H1 (cell line): ENCODE measurements around the gene LYPD4. TPM values are rescaled to one million over a fixed set of nuclear protein-coding genes. Genes with fewer than 3 reads are reported as not detected.

Experiments
- CTCF ChIA-PET: fragments of 300-600 bp; sonication (Branson Sonifier 250); formaldehyde crosslinking; loops from one replicate; lab custom pipeline; 2021; ENCODE audit not compliant: partially characterized antibody; lab: Charles Lee
- POLR2A ChIA-PET: fragments of 300-600 bp; sonication (Branson Sonifier 250); formaldehyde crosslinking; loops from one replicate; lab custom pipeline; 2021; ENCODE audit warnings: inconsistent platforms; ENCODE audit not compliant: partially characterized antibody; lab: Charles Lee
- DNase-seq, 2 experiments: peaks; one replicate each; pipeline versions ENCODE4 v3.0.0 to v3.0.0-alpha.2; 2010 to 2022; ENCODE audit warnings: low spot score in 2 of 2, low read depth in 1 of 2, mixed read lengths in 1 of 2
- FAIRE-seq: peaks from 2 replicates; lab custom pipeline; 2011; peaks lifted over from hg19 to GRCh38; lab: Jason Lieb, UNC
- H2AFZ ChIP-seq: 2 replicates; pipeline ENCODE4 v1.8.1; 2012; ENCODE audit warnings: low read length, inconsistent platforms
- H2AK5ac ChIP-seq: 2 replicates; pipeline ENCODE4 v1.6.1; 2013; ENCODE audit warnings: low read depth, low read length
- H2BK120ac ChIP-seq: replicated peaks from 2 replicates; pipeline ENCODE3; 2013; ENCODE audit warnings: low read depth, low read length, inconsistent platforms
- H2BK12ac ChIP-seq: 2 replicates; pipeline ENCODE4 v1.6.1; 2013; ENCODE audit warnings: low read depth, low read length
- H2BK15ac ChIP-seq: 2 replicates; pipeline ENCODE4 v1.6.1; 2013; ENCODE audit warnings: low read length
- H2BK20ac ChIP-seq: 2 replicates; pipeline ENCODE4 v1.6.1; 2013; ENCODE audit warnings: low read length
- H2BK5ac ChIP-seq: 2 replicates; pipeline ENCODE4 v1.6.1; 2013; ENCODE audit warnings: low read depth, low read length
- H3K14ac ChIP-seq: 2 replicates; pipeline ENCODE4 v1.6.1; 2013; ENCODE audit warnings: inconsistent platforms; ENCODE audit not compliant: insufficient read length
- H3K18ac ChIP-seq: 2 replicates; pipeline ENCODE4 v1.6.1; 2013; ENCODE audit warnings: low read length; ENCODE audit errors: extremely low read depth
- H3K23ac ChIP-seq: 2 replicates; pipeline ENCODE4 v1.6.1; 2013; ENCODE audit warnings: inconsistent platforms; ENCODE audit not compliant: insufficient read length
- H3K23me2 ChIP-seq: 2 replicates; pipeline ENCODE4 v1.6.1; 2013; ENCODE audit warnings: low read depth, low read length
- H3K27ac ChIP-seq: 2 replicates; pipeline ENCODE4 v1.6.1; 2011; ENCODE audit warnings: low read depth, low read length, inconsistent platforms
- H3K27me3 ChIP-seq, 4 experiments: replicated peaks in 1 of 4; 1 replicate in 1 of 4; 2 replicates in 3 of 4; pipeline versions ENCODE4 v1.6.1 to v1.8.1; 2011 to 2013; ENCODE audit warnings: low read length in 3 of 4, mild to moderate bottlenecking in 3 of 4, inconsistent platforms in 2 of 4, mixed read lengths in 2 of 4, moderate library complexity in 1 of 4; ENCODE audit not compliant: control insufficient read depth in 3 of 4, insufficient read depth in 3 of 4; ENCODE audit errors: extremely low read depth in 1 of 4
- H3K36me3 ChIP-seq, 4 experiments: 2 replicates each; pipeline versions ENCODE4 v1.6.1 to v1.8.1; 2011 to 2013; ENCODE audit warnings: mild to moderate bottlenecking in 4 of 4, low read length in 3 of 4, moderate library complexity in 2 of 4, control low read depth in 1 of 4, inconsistent platforms in 1 of 4; ENCODE audit not compliant: insufficient read depth in 4 of 4, control insufficient read depth in 2 of 4
- H3K4ac ChIP-seq: replicated peaks from 2 replicates; pipeline ENCODE3; 2013; ENCODE audit warnings: low read length, low read depth, mixed read lengths, inconsistent platforms; ENCODE audit not compliant: insufficient read length
- H3K4me1 ChIP-seq, 4 experiments: replicated peaks in 1 of 4; 1 replicate in 1 of 4; 2 replicates in 3 of 4; pipeline versions ENCODE4 v1.6.1 to v1.8.1; 2011 to 2013; ENCODE audit warnings: low read length in 3 of 4, inconsistent platforms in 2 of 4, mixed read lengths in 1 of 4; ENCODE audit not compliant: insufficient read depth in 4 of 4, control insufficient read depth in 3 of 4
- H3K4me2 ChIP-seq, 2 experiments: 2 replicates each; pipeline versions ENCODE4 v1.6.1 to v1.8.1; 2011 to 2013; ENCODE audit warnings: low read depth in 2 of 2, low read length in 2 of 2, control low read depth in 1 of 2, inconsistent platforms in 1 of 2, mild to moderate bottlenecking in 1 of 2; ENCODE audit not compliant: insufficient read depth in 1 of 2
- H3K4me3 ChIP-seq, 4 experiments: fragments of 200-600, 300-600 bp in 1 of 4; sonication (generic), shearing (Covaris generic), sonication (Bioruptor Twin) in 1 of 4; 2 replicates each; pipeline versions ENCODE4 v1.5.1 to v1.8.1; 2011 to 2016; ENCODE audit warnings: low read length in 4 of 4, low read depth in 3 of 4, control low read depth in 2 of 4, inconsistent platforms in 2 of 4, mild to moderate bottlenecking in 2 of 4, mixed read lengths in 1 of 4, moderate library complexity in 1 of 4; ENCODE audit not compliant: insufficient read depth in 2 of 4; ENCODE audit errors: extremely low read depth in 1 of 4
- H3K56ac ChIP-seq: replicated peaks from 2 replicates; pipeline ENCODE3; 2013; ENCODE audit warnings: low read depth, mild to moderate bottlenecking, mixed read lengths, low read length, inconsistent platforms; ENCODE audit not compliant: insufficient read length
- H3K79me1 ChIP-seq: 2 replicates; pipeline ENCODE4 v1.6.1; 2013; ENCODE audit warnings: low read depth, low read length, control low read depth
- H3K79me2 ChIP-seq, 2 experiments: 2 replicates each; pipeline versions ENCODE4 v1.6.1 to v1.8.1; 2012 to 2013; ENCODE audit warnings: low read length in 2 of 2, mild to moderate bottlenecking in 2 of 2, inconsistent platforms in 1 of 2; ENCODE audit not compliant: insufficient read depth in 2 of 2, control insufficient read depth in 1 of 2
- H3K9ac ChIP-seq, 4 experiments: replicated peaks in 1 of 4; 1 replicate in 1 of 4; 2 replicates in 3 of 4; pipeline versions ENCODE4 v1.6.1 to v1.8.1; 2011 to 2013; ENCODE audit warnings: low read depth in 3 of 4, low read length in 3 of 4, control low read depth in 2 of 4, mild to moderate bottlenecking in 2 of 4, moderate library complexity in 2 of 4, inconsistent platforms in 1 of 4; ENCODE audit errors: extremely low read depth in 1 of 4
- H3K9me3 ChIP-seq, 2 experiments: 2 replicates each; pipeline versions ENCODE4 v1.6.1 to v1.8.1; 2012 to 2013; ENCODE audit warnings: mild to moderate bottlenecking in 2 of 2, moderate library complexity in 2 of 2, control low read depth in 1 of 2, inconsistent platforms in 1 of 2, low read depth in 1 of 2, low read length in 1 of 2, mixed read lengths in 1 of 2; ENCODE audit not compliant: insufficient read depth in 2 of 2
- H4K20me1 ChIP-seq, 2 experiments: replicated peaks in 1 of 2; 2 replicates each; pipeline versions ENCODE3 to v1.8.1; 2011 to 2013; ENCODE audit warnings: inconsistent platforms in 2 of 2, low read length in 2 of 2, mild to moderate bottlenecking in 1 of 2; ENCODE audit not compliant: insufficient read depth in 2 of 2, control insufficient read depth in 1 of 2
- H4K5ac ChIP-seq: 2 replicates; pipeline ENCODE4 v1.6.1; 2013; ENCODE audit warnings: low read length, low read depth, mixed read lengths, inconsistent platforms; ENCODE audit not compliant: insufficient read length
- H4K8ac ChIP-seq: 2 replicates; pipeline ENCODE4 v1.8.0; 2013; ENCODE audit warnings: mild to moderate bottlenecking, moderate library complexity, low read length, inconsistent platforms; ENCODE audit not compliant: insufficient read depth; ENCODE audit errors: extremely low read depth
- H4K91ac ChIP-seq: replicated peaks from 2 replicates; pipeline ENCODE3; 2013; ENCODE audit warnings: low read length, mixed read lengths, inconsistent platforms; ENCODE audit not compliant: insufficient read length
- ATF2 ChIP-seq: IDR thresholded peaks from 2 replicates; pipeline ENCODE4 v1.6.1; 2012; ENCODE audit warnings: low read length, inconsistent platforms
- CEBPB ChIP-seq: IDR thresholded peaks from 2 replicates; pipeline ENCODE4 v1.6.1; 2012; ENCODE audit warnings: low read depth, low read length
- CTCF ChIP-seq, 3 experiments: IDR thresholded peaks; 1 replicate in 2 of 3; 2 replicates in 1 of 3; pipeline versions ENCODE4 v1.5.1 to v1.6.1; 2011; ENCODE audit warnings: low read length in 3 of 3, mild to moderate bottlenecking in 3 of 3, inconsistent platforms in 2 of 3, low read depth in 1 of 3, moderate library complexity in 1 of 3; ENCODE audit not compliant: insufficient read depth in 1 of 3; ENCODE audit errors: control extremely low read depth in 1 of 3
- JUN ChIP-seq: IDR thresholded peaks from 2 replicates; pipeline ENCODE4 v1.6.1; 2011; ENCODE audit warnings: low read depth, mild to moderate bottlenecking, improper control_type of control experiment, low read length
- POLR2AphosphoS5 ChIP-seq: IDR thresholded peaks from 2 replicates; pipeline ENCODE4 v1.6.1; 2011; ENCODE audit warnings: low read depth, low read length
- RBBP5 ChIP-seq: IDR thresholded peaks from 2 replicates; pipeline ENCODE4 v1.7.1; 2012; ENCODE audit warnings: low read depth, mild to moderate bottlenecking, inconsistent platforms, low read length, moderate library complexity, borderline replicate concordance
- RNF2 ChIP-seq: fragments of 200-900, 300-1000 bp; sonication (generic); IDR thresholded peaks from 2 replicates; pipeline ENCODE4 v1.7.1; 2016; ENCODE audit warnings: borderline replicate concordance, low read depth, mild to moderate bottlenecking, antibody characterized with exemption, low read length; ENCODE audit not compliant: poor library complexity, severe bottlenecking; ENCODE audit errors: missing control alignments
- SIX5 ChIP-seq: IDR thresholded peaks from 2 replicates; pipeline ENCODE4 v1.6.1; 2011; ENCODE audit warnings: mild to moderate bottlenecking, low read depth, low read length
- TAF7 ChIP-seq: optimal IDR thresholded peaks from 2 replicates; pipeline ENCODE3; 2011; ENCODE audit warnings: low read depth, mild to moderate bottlenecking, inconsistent platforms, low read length, moderate library complexity, borderline replicate concordance
- TBP ChIP-seq: IDR thresholded peaks from 2 replicates; pipeline ENCODE4 v1.6.1; 2011; ENCODE audit warnings: low read depth, low read length, improper control_type of control experiment
- WGBS, 2 experiments: shearing (Covaris generic) in 1 of 2; methylation state at CpG; one replicate each; pipeline versions ENCODE4 v1.1.6 to v1.1.7; 2013 to 2015; ENCODE audit warnings: low lambda C conversion rate in 2 of 2, mixed read lengths in 2 of 2, inconsistent platforms in 1 of 2, low coverage in 1 of 2, missing lambda C conversion rate in 1 of 2; ENCODE audit not compliant: insufficient replicate concordance in 2 of 2, insufficient coverage in 1 of 2, insufficient read length in 1 of 2; ENCODE audit errors: extremely low coverage in 1 of 2, missing lambda C conversion rate in 1 of 2; 5-methylcytosine and 5-hydroxymethylcytosine counted together
- polyA plus RNA-seq, 7 experiments: library from polyadenylated mRNA; depleted of rRNA in 3 of 7; stranded (reverse) in 5 of 7; unstranded in 2 of 7; fragments of >200 nt in 5 of 7; fragments of 200-250 nt in 2 of 7; gene quantifications; 1 replicate in 5 of 7; 2 replicates in 1 of 7; 4 replicates in 1 of 7; pipeline versions ENCODE4 v1.2.1 to v1.2.3, GENCODE V29; 2011 to 2013; ENCODE audit warnings: missing spikeins in 2 of 7, mixed read lengths in 2 of 7
- total RNA-seq: library from RNA; stranded (reverse); fragmentation: NEBNext Ultra II Directional; extraction: Animal tissue kit (Norgen Biotek cat#: 25700); gene quantifications from 2 replicates; pipeline ENCODE4 v1.2.1, GENCODE V29; 2021

The LYPD4 gene
- total and polyA plus RNA-seq, 2 of the 8 experiments (the other 6 are each of a cell fraction or from before 2014, with no cell fraction given) = 0.06 TPM; not detected in 1

GRCh38 chr19:41801792-41802211 lies 42.7 kb downstream of the LYPD4 start:
- H3K4me2 ChIP-seq = no peak overlapping the region
- POLR2A ChIA-PET = no interaction called here
- TF ChIP-seq CTCF (IDR thresholded peaks at IDR 0.05; ENCODE audit: control extremely low read depth in 1 of 3, insufficient read depth in 1 of 3, low read depth in 1 of 3, low read length in 3 of 3) (no peak), TAF7 (no peak), ATF2 (no peak), TBP (no peak), JUN (no peak), SIX5 (no peak), CEBPB (no peak), RNF2 (no peak), POLR2AphosphoS5 (no peak), RBBP5 (no peak)

More at GRCh38 chr19:41801792-41802211, 42.7 kb downstream of the LYPD4 start:
- Histone ChIP-seq H2AFZ (no peak overlapping the region), H3K23me2 (no peaks in the 10 kb centered on the region), H2AK5ac (no peak overlapping the region), H3K79me1 (no peaks in the 10 kb centered on the region), H3K79me2 (no peaks in the 10 kb centered on the region), H3K14ac (no peak overlapping the region), H3K4me1 (no peaks in the 10 kb centered on the region), H3K23ac (no peak overlapping the region), H3K56ac (no peak overlapping the region), H4K91ac (no peak overlapping the region), H3K18ac (no peak overlapping the region), H3K4me3 (no peak overlapping the region), H3K36me3 (no peaks in the 10 kb centered on the region), H4K5ac (no peak overlapping the region), H3K9ac (no peak overlapping the region), H2BK12ac (no peak overlapping the region), H2BK120ac (no peak overlapping the region), H2BK20ac (no peak overlapping the region), H3K9me3 (peaks cover 44 to 68% of the 10 kb centered on the region in 2 experiments), H2BK15ac (no peak overlapping the region), H3K4ac (no peak overlapping the region), H3K27me3 (no peaks in the 10 kb centered on the region), H4K8ac (no peak overlapping the region), H3K27ac (no peak overlapping the region), H4K20me1 (no peaks in the 10 kb centered on the region), H2BK5ac (no peak overlapping the region)
- DNase-seq = no peak
- 45% methylated on average over 2 of the region's 2 CpGs; no CpG with 5 or more reads in 1 of the 2 experiments for WGBS, 2 experiments
- FAIRE-seq = no peak
- CTCF ChIA-PET = interaction anchor here (1.1 to 1.5 kb wide), 2 partner anchors 8 to 204 kb away, joined by 3 to 4 read pairs; no protein-coding TSS in a partner anchor
